ENCODE results near the gene RBPJL. TPM values are rescaled to one million over a fixed set of nuclear protein-coding genes. Genes with fewer than 3 reads are reported as not detected.
"Not testable (repeated sequence)": the region's sequence is repeated elsewhere in the genome, so short reads cannot be mapped to it uniquely, and the experiment has no call there.

Gene RBPJL
- polyA plus RNA-seq, 3 donors = not detected

DNA sequence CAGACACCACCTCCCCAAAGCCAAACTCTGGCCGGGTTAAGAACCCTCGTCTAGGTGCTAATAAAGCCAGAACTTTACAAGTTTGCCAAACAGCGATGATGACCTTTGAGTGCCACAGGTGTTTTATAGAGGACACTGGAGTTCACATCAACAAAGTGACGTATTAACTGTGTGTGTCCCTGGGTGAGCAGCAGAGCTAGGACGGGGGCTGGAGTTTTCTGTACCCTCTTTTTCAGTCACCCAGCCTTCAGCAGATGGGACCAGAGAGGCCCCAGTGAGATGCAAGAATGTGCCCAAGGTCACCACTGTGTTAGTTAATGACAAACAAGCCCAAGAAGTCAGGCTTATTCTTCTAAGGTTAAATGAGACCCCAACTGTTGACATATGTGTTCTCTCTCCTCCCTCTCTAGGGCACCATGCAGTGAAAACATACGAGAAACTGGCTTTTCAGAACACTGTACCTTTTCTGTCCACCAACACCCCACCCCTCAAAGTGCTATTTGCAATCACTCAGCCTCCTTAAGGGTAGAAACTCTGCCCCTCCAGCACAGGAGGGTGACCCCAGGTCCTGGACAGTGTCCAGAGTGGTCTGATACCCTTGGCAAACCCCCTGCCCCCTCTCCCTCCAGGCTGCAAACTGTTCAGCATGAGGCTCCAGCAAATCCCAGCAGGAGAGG, 36.4 kb downstream of the RBPJL start:
- DNase-seq = no peak

DNA sequence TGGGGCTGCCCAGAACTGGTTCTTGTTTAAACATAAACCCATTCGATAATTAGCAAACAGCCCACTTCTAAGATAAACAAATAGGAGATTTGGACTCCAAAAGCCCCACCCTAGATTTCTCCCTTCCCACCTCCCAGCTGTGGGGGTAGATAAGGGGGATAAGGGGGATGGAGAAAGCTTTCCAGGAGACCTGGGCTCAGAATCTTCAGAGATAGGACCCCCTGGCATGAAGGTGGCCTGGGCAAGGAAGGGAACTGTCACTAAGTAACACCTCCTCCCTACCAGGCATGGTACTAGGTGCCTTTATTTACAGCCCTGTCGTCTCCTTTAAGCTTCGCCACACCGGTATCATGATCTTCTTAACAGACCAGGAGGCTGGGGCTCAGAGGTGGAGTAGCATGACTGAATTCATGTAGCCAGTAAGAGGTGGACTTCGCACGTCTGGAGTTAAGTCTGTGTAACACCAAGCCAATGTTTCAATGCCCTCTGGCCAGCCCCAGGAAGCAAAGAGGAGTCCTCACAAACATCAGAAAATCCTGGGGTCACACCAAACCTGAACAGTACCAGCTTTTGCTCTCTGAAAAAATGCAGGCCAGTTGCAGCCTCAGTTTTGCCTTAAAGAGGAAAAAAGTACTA, 37.0 kb downstream of the RBPJL start:
- no peak for DNase-seq

DNA sequence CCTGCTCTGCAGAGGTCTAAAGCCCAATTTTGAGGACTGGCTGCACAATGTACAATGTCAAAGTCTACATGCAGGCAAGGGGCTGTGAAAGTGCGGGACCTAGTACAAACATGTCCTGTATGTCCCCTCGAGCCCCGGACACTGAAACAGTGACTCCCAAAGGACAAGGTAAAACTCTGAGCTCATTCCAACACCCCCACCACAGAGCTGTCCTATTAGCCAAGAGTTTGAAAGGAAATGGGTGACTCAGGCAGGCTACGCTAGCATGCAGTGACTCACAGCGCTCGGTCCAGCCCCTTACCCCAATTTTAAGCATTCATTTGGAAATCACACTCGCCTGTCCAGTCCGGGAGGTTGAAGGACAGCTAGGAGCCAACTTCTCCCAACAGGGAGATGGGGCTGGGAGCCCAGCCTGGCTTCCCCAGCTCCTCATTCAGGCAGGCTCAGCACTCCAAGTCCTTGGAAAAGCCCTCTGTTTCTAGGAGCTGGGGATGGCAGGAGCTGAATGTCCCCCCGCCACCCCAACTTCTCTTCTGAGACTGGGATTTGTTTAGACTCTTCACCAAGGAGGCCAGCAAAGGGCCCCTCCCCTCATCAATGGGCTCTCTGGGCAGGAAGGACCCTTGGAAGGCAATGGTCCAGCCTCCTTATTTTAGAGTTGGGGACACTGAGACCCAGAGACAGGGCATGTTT, 37.7 kb downstream of the RBPJL start:
- no peak for DNase-seq

DNA sequence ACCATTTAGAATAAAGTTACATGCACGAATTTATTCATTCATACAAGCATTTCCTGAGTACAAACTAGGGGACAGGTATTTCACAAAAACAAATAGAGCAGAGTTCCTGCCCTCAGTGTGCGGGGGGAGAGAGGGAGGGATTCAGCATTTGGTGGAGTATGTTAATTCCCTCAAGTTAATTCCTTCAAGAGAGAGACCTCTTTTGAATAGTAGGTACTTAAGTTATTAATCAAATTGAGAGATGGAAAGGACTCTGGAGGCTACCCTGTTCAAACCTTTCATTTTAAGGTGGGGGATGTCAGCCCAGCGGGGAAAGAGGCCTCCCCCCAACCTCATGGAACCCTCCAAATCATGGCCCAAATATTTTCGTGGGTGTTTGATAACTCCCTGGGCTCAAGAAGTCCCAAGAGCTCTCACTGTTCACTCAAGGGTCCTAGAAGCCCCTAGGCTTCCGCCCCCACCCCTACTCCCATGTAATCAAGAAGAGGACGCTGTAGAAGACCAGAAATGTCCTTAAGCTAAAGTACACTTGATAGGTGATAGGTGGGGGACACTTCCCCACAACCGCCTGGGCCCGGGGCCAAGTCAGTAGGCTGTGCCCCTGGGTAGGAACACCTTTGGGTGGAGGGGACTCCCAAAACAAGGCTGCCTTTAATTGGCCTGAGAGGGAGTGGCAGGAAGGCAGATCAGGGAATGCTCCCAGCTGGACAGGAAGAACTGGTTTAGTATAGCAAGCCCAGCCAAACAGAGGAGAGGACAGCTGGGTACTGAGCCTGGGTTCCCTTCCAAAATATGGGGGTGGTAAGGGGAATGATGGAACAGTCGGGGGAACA, 38.7 kb downstream of the RBPJL start:
- DNase-seq = no peak

DNA sequence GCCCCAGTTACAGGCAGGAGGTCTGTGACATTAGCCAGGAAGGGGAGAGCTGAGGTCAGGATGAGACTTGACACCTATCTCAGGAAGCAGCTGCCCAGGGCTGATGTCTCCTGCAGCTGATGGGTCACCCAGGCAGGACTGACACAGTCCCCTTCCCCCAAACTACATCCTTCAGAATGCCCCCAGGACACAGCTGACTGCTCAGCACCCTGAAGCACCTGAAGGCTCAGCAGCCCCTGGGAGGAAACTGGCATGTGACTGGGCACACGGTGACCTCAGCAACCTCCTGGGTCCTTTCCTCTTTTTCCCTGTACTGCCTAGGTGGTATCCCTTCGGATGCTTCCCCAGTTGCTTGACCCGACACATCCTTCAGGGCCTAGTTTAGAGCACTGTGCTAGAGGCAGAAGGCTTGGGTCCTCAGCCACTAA, 39.7 kb downstream of the RBPJL start:
- no peak for DNase-seq

DNA sequence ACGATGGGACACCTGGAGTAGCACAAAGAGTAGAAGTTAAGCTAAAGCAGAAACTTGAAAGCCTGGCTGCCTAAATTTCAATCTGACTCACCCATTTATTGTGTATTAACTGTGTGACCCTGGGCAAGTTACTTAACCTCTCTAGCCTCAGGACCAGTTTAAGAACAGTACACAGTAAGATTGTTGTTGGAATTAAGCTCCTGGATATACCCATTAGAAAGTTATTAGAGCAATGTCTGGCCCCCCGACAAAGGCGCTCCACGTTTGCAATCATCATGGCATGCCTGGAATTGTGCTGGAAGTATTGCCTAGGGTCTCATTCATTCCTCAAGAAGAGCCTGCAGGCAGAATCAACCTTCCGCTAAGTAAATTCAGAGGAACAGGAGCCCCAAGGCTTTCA, 40.2 kb downstream of the RBPJL start:
- DNase-seq = no peak

DNA sequence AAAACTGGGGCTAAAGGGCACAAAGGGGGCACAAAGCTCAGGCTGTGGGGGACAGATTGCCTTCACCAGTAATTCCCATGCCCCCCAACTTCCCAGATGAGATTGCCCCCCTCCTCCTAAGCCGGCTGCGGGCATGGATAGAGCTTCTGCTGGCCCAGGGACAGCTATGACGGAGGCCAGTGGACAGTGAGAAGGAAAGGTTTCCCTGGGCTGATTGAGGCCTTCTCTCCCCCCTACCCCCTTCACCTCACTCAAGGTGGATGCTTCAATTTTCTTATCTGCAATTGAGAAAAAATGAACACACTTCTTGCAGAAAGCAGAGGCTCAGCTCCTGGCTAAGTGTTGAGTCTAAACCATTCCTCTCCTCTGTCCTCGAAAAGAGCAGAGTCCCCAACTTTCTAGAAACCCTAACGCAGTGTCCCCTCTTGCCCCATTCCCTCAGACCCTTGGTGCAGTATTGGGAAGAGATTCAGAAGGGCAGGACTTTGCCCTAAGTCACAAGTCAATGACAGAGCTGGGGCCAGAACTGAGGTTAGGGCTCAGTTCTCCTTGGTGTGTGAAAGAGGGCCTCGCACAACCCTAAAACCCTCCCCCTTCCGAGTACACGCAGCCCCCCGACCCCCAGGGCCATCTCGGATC, 40.8 kb downstream of the RBPJL start:
- no peak for DNase-seq

DNA sequence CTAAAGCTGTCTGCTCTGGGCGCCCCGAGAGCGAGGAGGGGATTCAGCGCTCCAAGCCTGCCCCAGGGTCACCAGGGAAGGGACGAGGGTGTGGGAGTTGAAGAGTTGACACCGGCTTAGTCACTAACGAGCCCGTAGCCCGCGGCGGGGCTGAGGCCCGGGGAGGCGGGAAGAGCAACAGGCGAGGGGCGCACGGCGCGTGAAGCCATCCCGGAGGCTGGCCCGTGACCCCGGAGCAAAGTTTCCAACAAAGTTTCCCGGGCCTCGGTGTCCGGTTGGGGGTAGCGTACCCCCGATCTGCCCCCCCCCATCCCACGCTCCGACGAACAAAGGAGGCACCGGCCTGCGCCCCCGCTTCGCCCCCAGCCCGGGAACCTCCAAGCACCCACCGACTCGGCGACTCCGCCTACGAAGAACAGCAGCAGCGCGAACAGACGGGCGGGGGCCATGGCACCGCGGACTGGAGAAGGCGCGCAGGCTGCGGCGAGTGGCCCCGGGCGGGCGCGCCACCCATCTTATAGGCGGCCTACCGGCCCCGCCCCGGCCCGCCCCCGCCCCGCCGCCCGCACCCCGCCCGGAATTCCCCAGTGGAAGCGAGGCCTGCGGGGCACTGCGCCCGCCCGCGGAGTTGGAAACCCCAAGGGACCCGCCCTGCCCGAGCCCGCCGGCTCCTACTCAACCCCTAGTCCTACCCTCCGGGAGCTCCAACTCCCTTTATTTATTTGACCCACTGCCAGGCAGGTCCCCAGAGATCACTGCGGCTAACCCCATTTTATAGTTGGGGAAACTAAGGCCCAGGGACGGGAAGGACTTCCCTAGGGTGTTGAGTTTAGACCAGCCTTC, 41.5 kb downstream of the RBPJL start, which contains the start of gene SDC4:
Gene SDC4 (minus strand): TSS at position 489 of the 843 bp plus-strand sequence. CDS start 40 bp downstream, at position 449.
- no peak for DNase-seq

DNA sequence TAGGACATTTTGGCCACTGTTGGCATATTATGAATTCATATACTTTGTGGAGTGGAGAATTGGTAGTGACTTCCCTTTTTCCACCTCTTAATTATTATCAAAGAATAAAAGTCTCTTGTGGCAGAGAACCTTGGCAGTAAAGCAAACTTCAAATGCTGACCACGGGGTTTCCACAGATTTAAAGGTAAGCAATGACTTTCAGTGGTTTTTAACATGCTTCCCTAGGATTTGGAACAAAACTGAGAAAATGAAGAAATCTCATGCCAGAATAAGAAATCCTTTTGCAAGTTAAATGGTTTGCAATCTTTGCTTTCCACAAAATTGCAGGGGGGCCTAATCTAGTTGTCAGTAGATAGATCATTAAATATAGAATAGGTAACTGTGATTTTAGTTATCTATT, 43.6 kb downstream of the RBPJL start:
- no peak for DNase-seq

DNA sequence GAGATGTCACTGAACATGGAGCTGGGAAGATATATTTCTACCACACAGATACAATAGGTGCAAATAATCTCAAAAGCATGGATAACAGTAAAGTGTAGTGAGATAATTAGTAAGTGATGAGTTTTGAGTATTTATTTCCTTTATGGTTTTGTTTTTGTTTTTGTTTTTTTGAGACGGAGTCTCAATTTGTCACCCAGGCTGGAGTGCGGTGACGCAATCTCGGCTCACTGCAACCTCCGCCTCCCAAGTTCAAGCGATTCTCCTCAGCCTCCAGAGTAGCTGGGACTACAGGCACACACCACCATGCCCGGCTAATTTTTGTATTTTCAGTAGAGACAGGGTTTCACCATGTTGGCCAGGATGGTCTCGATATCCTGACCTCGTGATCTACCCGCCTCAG, 44.2 kb downstream of the RBPJL start:
- DNase-seq = not testable (repeated sequence)

DNA sequence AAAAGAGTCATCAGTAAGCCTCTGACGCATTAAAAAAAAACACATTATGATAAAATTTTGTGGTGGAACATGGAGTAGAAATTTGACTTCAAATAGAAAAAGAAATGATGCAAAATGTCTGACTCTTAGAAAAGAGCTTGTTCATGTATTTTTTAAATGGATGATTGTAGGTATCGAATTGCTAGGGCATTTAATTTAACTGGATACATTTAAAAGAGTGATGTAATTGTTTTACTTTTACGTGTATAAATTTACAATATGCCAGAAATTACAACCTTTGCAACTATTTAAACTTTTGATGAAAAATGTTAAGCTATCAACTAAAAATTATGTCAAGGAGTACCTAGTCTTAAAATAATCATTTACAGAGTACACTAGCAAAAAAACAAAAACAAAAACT, 46.1 kb downstream of the RBPJL start:
- no peak for DNase-seq

DNA sequence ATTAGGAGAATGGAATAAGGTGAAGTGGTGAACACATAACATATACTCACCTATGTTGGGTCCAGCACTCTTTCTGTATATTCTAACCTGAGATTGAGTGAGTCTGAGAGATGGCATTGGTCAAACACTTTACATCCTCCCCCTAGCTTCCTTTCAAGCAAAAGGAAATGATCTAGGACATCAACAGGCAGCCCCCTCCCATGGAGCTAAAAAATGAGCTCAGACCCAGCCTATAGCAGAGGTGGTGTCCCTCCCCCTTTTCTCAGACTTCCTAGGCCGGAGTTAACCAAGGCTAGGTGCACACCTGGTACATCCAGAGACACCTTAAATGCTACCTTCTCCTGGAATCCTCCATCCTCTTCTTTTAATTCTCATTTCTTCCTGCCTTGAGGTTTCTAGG, 47.1 kb downstream of the RBPJL start:
- no peak for DNase-seq

DNA sequence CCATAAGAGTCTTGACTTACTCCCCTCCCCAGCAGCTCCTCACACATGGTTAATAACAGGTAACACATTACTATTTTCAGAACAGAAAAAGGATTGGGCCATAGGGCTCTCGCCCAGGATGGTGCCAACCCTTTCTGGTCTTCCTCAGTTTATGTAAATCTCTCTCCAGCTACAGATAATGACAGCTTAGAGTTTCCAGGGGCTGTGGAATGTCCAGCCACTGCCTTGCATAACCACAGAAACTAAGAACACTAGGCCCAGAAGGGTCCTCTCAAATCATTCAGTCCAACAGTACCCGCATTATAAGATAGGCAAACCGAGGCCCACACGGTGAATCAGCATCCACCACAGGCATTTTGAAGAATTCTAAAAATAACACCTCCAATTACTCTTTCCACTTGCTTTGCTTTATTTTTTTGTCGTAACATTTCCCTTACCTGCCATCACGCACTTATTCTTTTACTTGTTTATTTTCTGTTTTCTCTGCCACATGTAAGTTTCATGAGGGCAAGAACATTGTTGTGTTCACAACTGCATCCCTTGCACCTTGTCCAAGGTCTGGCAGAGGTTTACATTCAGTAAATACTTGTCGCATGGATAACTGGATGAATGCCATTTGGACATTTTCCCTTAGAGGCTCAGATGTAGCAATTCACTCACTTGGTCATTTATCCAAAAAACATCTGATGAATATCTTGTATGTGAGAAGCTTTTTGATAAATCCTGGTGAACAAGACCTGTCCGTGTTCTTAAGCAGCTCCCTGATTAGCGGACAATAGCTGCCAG, 48.0 kb downstream of the RBPJL start:
- no peak for DNase-seq

DNA sequence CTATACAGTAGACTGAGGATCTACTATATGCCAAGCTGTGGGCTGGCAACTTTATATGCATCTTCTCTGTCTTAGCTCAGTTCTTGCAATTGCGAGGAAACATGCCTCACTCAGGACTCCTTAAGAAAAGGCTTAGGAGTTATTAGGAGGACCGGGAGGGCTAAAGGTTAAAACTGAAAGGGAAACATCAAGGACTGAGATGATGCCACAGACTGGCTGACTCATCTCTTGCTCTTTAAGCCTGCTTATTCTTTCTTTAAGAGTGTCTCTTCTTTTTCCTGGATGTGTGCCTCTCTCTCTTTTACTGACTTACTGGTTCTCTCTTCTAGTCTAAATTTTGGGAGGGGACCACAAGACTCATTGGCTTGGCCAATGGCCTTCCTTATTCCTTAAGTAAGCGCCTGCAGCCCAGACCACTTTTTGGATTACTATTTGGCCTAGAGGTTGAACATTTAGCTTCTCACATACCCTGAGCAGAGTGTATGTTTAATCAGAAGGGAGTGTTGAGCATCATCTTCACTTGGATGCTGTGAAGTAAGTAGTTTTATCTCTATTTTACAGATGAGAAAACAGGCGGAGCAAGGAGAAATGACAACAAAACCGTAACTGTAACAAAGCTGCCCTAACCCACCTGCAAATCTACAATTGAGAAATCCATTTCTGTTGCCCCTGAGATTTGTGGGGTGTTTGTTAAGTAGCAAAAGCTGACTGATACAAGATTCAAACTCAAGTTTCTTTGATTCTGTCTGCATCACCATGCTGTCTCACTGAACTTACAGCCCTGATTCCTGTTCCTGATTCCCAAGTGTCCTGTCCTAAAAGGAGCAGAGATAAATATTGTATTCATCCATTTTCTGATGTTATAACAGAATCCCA, 48.8 kb downstream of the RBPJL start:
- DNase-seq = no peak

DNA sequence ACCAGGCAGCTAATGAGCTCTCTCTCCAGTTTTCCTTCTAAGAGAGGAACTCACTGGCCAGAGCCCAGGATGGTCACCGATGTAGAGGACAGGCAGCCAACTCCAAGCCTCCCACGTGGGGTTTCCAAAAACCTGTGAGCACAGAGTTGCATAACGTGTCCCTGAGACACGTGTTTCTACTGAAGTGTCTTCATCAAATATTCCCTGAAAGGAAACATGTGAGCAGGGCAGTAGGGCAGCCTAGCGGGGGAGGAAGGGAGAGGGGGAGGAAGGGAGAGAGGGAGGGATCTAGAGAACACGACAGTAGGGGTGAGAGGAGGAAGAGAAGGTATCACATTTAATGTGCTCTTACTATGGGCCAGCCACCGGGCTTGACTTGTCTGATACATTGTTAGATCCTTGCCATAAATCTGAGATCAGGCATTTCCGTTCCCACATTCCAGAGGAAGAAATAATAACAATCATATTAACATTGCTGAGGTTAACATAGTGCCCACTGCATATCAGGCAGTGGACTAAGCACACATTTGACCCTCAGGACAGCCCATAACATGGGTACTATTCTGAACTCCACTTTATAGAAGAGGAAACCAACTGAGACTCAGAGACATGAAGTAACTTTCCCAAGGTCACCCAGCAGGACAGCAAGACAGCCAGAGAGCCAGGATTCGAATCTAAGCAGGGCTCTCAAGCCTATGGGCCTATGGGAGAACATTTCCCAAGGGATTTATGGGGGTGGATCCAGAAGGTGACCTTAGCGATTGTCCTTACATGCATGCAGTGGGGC, 51.8 kb downstream of the RBPJL start:
- no peak for DNase-seq

DNA sequence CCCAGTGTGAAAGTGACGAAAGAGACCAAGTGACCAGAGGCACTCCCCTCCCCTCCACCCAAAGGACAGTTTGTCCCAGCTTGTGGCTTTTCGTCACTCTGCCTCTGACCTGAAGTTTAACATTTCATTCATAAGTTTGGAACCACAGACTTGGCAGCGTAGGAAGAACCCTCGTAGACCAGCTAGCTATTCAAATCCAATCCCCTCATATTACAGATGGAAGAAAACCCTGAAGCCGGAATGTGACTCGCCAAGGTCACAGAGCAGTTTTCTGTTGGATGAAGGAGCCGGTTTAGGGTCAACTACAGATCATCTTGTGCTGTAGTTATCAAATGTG, 52.4 kb downstream of the RBPJL start:
- no peak for DNase-seq

DNA sequence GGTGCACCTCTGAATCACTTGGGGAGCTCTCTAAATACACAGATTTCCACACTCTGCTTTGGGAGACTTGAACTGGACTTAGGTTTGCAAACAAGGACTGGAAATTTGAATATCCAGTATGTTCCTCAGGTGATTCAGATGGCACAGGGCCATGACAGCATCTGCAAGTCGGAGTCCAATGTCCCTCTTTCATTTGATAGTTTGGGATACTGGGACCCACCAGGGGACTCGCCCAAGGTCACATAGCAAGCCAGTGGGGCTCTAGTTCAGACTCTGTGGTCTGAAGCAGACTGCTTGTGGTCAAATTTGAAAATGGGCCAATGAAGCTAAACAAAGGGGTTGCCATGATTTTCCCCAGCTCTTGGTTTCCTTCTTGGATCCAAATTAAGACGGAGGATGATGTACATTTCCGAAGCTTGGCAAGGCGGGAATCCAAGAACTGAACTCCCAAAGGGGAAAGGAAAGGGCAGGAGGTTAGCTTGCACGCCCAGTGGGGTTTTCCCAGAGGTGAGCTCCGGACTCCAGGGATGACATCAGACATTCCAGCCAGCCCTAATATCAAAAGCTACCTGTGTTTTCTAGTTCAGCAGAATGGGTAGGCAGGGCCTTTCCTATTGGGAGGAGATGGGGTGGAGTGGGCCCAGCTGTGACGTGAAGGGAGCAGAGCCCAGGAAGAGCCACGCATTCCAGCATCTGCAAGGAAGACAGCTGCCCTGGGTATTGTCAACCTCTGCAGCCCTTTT, 52.9 kb downstream of the RBPJL start:
- DNase-seq = no peak

Data from renal pelvis (tissue), 4 donors.